Prostate gland (tissue), 2 donors: ENCODE data around the gene DGKE. TPM values are rescaled to one million over a fixed set of nuclear protein-coding genes. Genes with fewer than 3 reads are reported as not detected.

Experiments
- DNase-seq: peaks from one replicate; pipeline ENCODE4 v3.0.0-alpha.2; 2019; ENCODE audit warnings: low spot score
- H3K27ac ChIP-seq, 2 donors: fragments of 200-600 bp; sonication (generic); 2 replicates each; pipeline ENCODE4 v1.5.1; 2017 to 2019
- H3K27me3 ChIP-seq: fragments of 200-600 bp; sonication (generic); replicated peaks from 2 replicates; pipeline ENCODE4 v1.5.1; 2019; ENCODE audit not compliant: insufficient read depth
- H3K36me3 ChIP-seq, 2 donors: fragments of 200-600 bp; sonication (generic); 1 replicate in 1 of 2; 2 replicates in 1 of 2; pipeline versions ENCODE4 v1.5.1 to v1.8.1; 2017 to 2019
- H3K4me1 ChIP-seq: fragments of 200-600 bp; sonication (generic); replicated peaks from 2 replicates; pipeline ENCODE4 v1.5.1; 2019
- H3K4me3 ChIP-seq, 2 donors: fragments of 200-600 bp; sonication (generic); 2 replicates each; pipeline ENCODE4 v1.5.1; 2017 to 2019
- H3K9me3 ChIP-seq: fragments of 200-600 bp; sonication (generic); 2 replicates; pipeline ENCODE4 v1.5.1; 2017
- CTCF ChIP-seq, 4 experiments: fragments of 200-600 bp in 2 of 4; fragments of 450-650 bp in 2 of 4; sonication (generic) in 2 of 4; IDR thresholded peaks; 1 replicate in 3 of 4; 2 replicates in 1 of 4; pipeline ENCODE4 v1.5.1; 2016 to 2019; ENCODE audit warnings: antibody characterized with exemption in 4 of 4, mild to moderate bottlenecking in 2 of 4, moderate library complexity in 2 of 4
- POLR2A ChIP-seq: fragments of 450-650 bp; IDR thresholded peaks from one replicate; pipeline ENCODE4 v1.6.1; 2016; ENCODE audit warnings: antibody characterized with exemption, mild to moderate bottlenecking
- POLR2AphosphoS5 ChIP-seq: sonication (generic); formaldehyde crosslinking; IDR thresholded peaks from one replicate; pipeline ENCODE4 v1.6.1; 2017; ENCODE audit warnings: antibody characterized with exemption
- WGBS: methylation state at CpG from one replicate; pipeline ENCODE4 v1.1.5; 2018; 5-methylcytosine and 5-hydroxymethylcytosine counted together
- intact Hi-C: fragments of 100-400 bp; cut with DNase I; formaldehyde crosslinking; loops from one replicate; pipeline ENCODE4 v1.14.2; 2022
- total RNA-seq, 2 donors: library from RNA; depleted of rRNA; stranded (reverse); fragments of >200 nt; gene quantifications; one replicate each; pipeline ENCODE4 v1.1.0, GENCODE V29; 2016

The DGKE gene
- total RNA-seq, 2 donors from 2014 or later = 7.7 to 13.3 TPM

GRCh38 chr17:56793531-56793930 is 40.4 kb upstream of the DGKE start:
- no peaks in the 10 kb centered on the region for H3K27me3 ChIP-seq
- H3K27ac ChIP-seq = no peak overlapping the region
- H3K4me3 ChIP-seq = no peak overlapping the region
- H3K9me3 ChIP-seq = no peaks in the 10 kb centered on the region
- no peaks in the 10 kb centered on the region for H3K4me1 ChIP-seq
- H3K36me3 ChIP-seq = no peaks in the 10 kb centered on the region
- TF ChIP-seq POLR2A (no peak), POLR2AphosphoS5 (no peak), CTCF (IDR thresholded peaks at IDR 0.05) (no peak)
- DNase-seq = no peak
- intact Hi-C loops = no loop called here

- no peaks in the 10 kb centered on the region for H3K4me1 ChIP-seq
- no peak for DNase-seq
- H3K27ac ChIP-seq = no peak overlapping the region
- H3K36me3 ChIP-seq = no peaks in the 10 kb centered on the region
- H3K9me3 ChIP-seq = no peaks in the 10 kb centered on the region
- WGBS = 39% methylated on average over 3 of the region's 3 CpGs
- no peak overlapping the region for H3K4me3 ChIP-seq
- intact Hi-C loops = no loop called here
- H3K27me3 ChIP-seq = no peaks in the 10 kb centered on the region
- TF ChIP-seq POLR2AphosphoS5 (no peak), CTCF (IDR thresholded peaks at IDR 0.05) (no peak), POLR2A (no peak)
Measured at GRCh38 chr17:56793957-56794356, 40.0 kb upstream of the DGKE start.

- H3K4me3 ChIP-seq = no peak overlapping the region
- WGBS = 61% methylated on average over 5 of the region's 5 CpGs
- no peak for TF ChIP-seq CTCF (IDR thresholded peaks at IDR 0.05)
- H3K9me3 ChIP-seq = no peaks in the 10 kb centered on the region
- no peaks in the 10 kb centered on the region for H3K36me3 ChIP-seq
- H3K27ac ChIP-seq = no peak overlapping the region
- no peak for DNase-seq
- H3K4me1 ChIP-seq = no peaks in the 10 kb centered on the region
- no peaks in the 10 kb centered on the region for H3K27me3 ChIP-seq
- intact Hi-C loops = no loop called here
Measured at GRCh38 chr17:56795221-56795865, 38.6 kb upstream of the DGKE start.

GRCh38 chr17:56796536-56796935 is 37.4 kb upstream of the DGKE start:
- Histone ChIP-seq H3K4me1 (no peaks in the 10 kb centered on the region), H3K4me3 (no peak overlapping the region), H3K27ac (no peak overlapping the region), H3K9me3 (no peaks in the 10 kb centered on the region), H3K27me3 (no peaks in the 10 kb centered on the region), H3K36me3 (no peaks in the 10 kb centered on the region)
- TF ChIP-seq CTCF (IDR thresholded peaks at IDR 0.05) (no peak), POLR2A (no peak)
- WGBS = 96% methylated on average over 8 of the region's 8 CpGs
- DNase-seq = no peak
- intact Hi-C loops = no loop called here

GRCh38 chr17:56798916-56799315 is 35.0 kb upstream of the DGKE start:
- H3K27me3 ChIP-seq = no peaks in the 10 kb centered on the region
- H3K4me1 ChIP-seq = no peaks in the 10 kb centered on the region
- no peaks in the 10 kb centered on the region for H3K9me3 ChIP-seq
- no peak for DNase-seq
- H3K4me3 ChIP-seq = no peak overlapping the region
- WGBS = 59% methylated on average over 4 of the region's 4 CpGs
- intact Hi-C loops = no loop called here
- no peak overlapping the region for H3K27ac ChIP-seq
- H3K36me3 ChIP-seq = no peaks in the 10 kb centered on the region
- no peak for TF ChIP-seq POLR2A
- no peak for TF ChIP-seq POLR2AphosphoS5
